HepG2 (cell line): ENCODE measurements around the gene NACC2. TPM values are rescaled to one million over a fixed set of nuclear protein-coding genes. Genes with fewer than 3 reads are reported as not detected.

Source experiments
- AGO2 ChIP-seq: fragments of 200-400 bp; formaldehyde crosslinking; optimal IDR thresholded peaks from 2 replicates; pipeline ENCODE3; 2017; ENCODE audit warnings: mild to moderate bottlenecking, low read depth, low read length, moderate library complexity
- ATAD3A ChIP-seq: sonication (generic); formaldehyde crosslinking; IDR thresholded peaks from 2 replicates; pipeline ENCODE4 v1.4.0; 2020; ENCODE audit warnings: missing genetic modification reagents
- CBX1 ChIP-seq: IDR thresholded peaks from one replicate; pipeline ENCODE4 v1.6.1; 2016; ENCODE audit warnings: antibody characterized with exemption, low read depth
- ERF ChIP-seq: IDR thresholded peaks from 2 replicates; pipeline ENCODE4 v1.6.1; 2018; ENCODE audit warnings: missing biosample characterization, missing genetic modification reagents
- GFI1 ChIP-seq: sonication (generic); formaldehyde crosslinking; IDR thresholded peaks from 2 replicates; pipeline ENCODE4 v1.5.0; 2020; ENCODE audit warnings: missing genetic modification reagents, mild to moderate bottlenecking, borderline replicate concordance
- KDM3A ChIP-seq: IDR thresholded peaks from 2 replicates; pipeline ENCODE4 v1.6.1; 2018; ENCODE audit warnings: low read depth, missing compliant biosample characterization
- NFIB ChIP-seq: sonication (generic); formaldehyde crosslinking; IDR thresholded peaks from 2 replicates; pipeline ENCODE4 v1.9.0; 2021; ENCODE audit warnings: missing genetic modification reagents, mild to moderate bottlenecking, borderline replicate concordance
- PHF8 ChIP-seq: sonication (generic); formaldehyde crosslinking; IDR thresholded peaks from 2 replicates; pipeline ENCODE4 v1.5.0; 2020; ENCODE audit warnings: missing genetic modification reagents
- SALL1 ChIP-seq: sonication (generic); formaldehyde crosslinking; IDR thresholded peaks from 2 replicates; pipeline ENCODE4 v1.8.0; 2022; ENCODE audit warnings: mild to moderate bottlenecking, missing genetic modification reagents
- SKI ChIP-seq: fragments of 450-650 bp; IDR thresholded peaks from one replicate; pipeline ENCODE4 v1.6.1; 2018; ENCODE audit warnings: mild to moderate bottlenecking; ENCODE audit not compliant: partially characterized antibody
- THYN1 ChIP-seq: sonication (generic); formaldehyde crosslinking; IDR thresholded peaks from 2 replicates; pipeline ENCODE4 v1.8.1; 2023; ENCODE audit warnings: low read depth, mild to moderate bottlenecking, moderate library complexity, missing genetic modification reagents, borderline replicate concordance
- ZBTB3 ChIP-seq: sonication (generic); formaldehyde crosslinking; IDR thresholded peaks from 2 replicates; pipeline ENCODE4 v1.4.0; 2020; ENCODE audit warnings: low read depth, mild to moderate bottlenecking, moderate library complexity, missing genetic modification reagents, borderline replicate concordance
- ZNF317 ChIP-seq: sonication (generic); formaldehyde crosslinking; IDR thresholded peaks from 2 replicates; pipeline ENCODE4 v1.5.0; 2020; ENCODE audit warnings: mild to moderate bottlenecking, missing genetic modification reagents
- ZNF589 ChIP-seq: sonication (generic); formaldehyde crosslinking; conservative IDR thresholded peaks from 2 replicates; pipeline ENCODE4 v1.8.0; 2022; ENCODE audit warnings: mild to moderate bottlenecking, moderate library complexity, missing genetic modification reagents
- polyA plus RNA-seq, 8 experiments: library from polyadenylated mRNA; depleted of rRNA in 3 of 8; stranded (reverse) in 7 of 8; unstranded in 1 of 8; fragments of >200 nt; fragmentation: Illumina TruSeq in 4 of 8; extraction: Trizol in 4 of 8; gene quantifications; 2 replicates each; pipeline versions ENCODE4 v1.2.1 to v1.2.3, GENCODE V29; 2011 to 2016; ENCODE audit warnings: low read depth in 4 of 8, missing spikeins in 1 of 8, mixed read lengths in 1 of 8; ENCODE audit not compliant: insufficient read depth in 1 of 8
- total RNA-seq, 5 experiments: library from RNA; depleted of rRNA; stranded (reverse); fragments of >200 nt; fragmentation: Illumina TruSeq; extraction: Trizol; gene quantifications; 2 replicates each; pipeline ENCODE4 v1.2.3, GENCODE V29; 2016; ENCODE audit warnings: low read depth in 1 of 5
- TF ChIP-seq, protein P1 (sequence below): sonication (generic); formaldehyde crosslinking; IDR thresholded peaks from 2 replicates; pipeline ENCODE4 v1.5.1; 2020; ENCODE audit warnings: missing genetic modification reagents, mild to moderate bottlenecking, borderline replicate concordance
- TF ChIP-seq, protein P2 (sequence below): sonication (generic); formaldehyde crosslinking; IDR thresholded peaks from 2 replicates; pipeline ENCODE4 v1.8.1; 2023; ENCODE audit warnings: mild to moderate bottlenecking, inconsistent platforms, moderate library complexity, missing genetic modification reagents, borderline replicate concordance
- TF ChIP-seq, protein P3 (sequence below): sonication (generic); formaldehyde crosslinking; IDR thresholded peaks from 2 replicates; pipeline ENCODE4 v1.4.0; 2020; ENCODE audit warnings: mild to moderate bottlenecking, missing genetic modification reagents

The NACC2 gene
- total and polyA plus RNA-seq, 2 of the 13 experiments (the other 11 are each of a cell fraction or from before 2014, with no cell fraction given), result 5.9 to 12.3 TPM

DNA sequence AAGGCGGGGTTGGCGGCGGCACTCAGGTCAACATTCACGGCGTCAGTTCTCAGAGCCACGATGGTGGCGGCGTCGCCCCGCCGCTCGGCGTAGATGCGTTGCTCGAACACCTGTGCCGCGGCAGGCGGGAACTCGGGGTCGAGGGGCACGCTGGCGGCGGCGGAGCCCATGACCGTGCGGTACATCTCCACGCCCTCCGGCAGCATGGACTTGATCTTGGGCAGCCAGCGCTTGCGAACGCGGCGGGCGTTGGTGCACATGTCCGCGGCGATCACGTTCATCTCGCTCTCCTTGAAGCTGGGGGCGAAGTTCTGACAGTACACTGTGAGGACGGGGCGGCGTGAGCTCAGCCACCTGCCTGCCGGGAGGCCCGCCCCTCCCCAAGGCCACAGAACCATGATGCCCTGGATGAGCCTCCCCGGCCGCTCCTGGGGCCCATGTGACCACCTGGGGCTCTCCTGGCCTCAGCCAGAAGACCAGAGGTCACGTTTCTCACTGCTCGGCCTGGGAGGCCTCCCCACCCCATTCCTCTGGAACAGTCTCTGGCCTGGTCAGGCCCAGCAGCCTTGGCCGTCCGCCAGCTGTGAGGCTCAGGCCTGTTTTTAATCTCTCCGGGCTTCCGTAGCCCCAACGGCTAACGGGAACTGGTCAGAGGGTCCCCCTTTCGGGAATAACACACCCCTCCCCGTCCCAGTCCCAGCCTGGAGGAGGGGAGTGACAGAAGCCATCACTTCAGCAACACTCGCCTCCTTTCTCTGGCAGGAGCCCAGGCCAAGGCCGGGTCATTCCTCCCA, 83.2 kb downstream of the NACC2 start (continued):
- TF ChIP-seq, protein P1, sequence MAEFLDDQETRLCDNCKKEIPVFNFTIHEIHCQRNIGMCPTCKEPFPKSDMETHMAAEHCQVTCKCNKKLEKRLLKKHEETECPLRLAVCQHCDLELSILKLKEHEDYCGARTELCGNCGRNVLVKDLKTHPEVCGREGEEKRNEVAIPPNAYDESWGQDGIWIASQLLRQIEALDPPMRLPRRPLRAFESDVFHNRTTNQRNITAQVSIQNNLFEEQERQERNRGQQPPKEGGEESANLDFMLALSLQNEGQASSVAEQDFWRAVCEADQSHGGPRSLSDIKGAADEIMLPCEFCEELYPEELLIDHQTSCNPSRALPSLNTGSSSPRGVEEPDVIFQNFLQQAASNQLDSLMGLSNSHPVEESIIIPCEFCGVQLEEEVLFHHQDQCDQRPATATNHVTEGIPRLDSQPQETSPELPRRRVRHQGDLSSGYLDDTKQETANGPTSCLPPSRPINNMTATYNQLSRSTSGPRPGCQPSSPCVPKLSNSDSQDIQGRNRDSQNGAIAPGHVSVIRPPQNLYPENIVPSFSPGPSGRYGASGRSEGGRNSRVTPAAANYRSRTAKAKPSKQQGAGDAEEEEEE (CRISPR knock-in tag), result peak; percentile 92; the same call in 1 of the 2 replicates
- TF ChIP-seq ERF (CRISPR knock-in tag), result peak; percentile 98
- peak; percentile 71; the same call in 1 of the 2 replicates for TF ChIP-seq GFI1
- TF ChIP-seq SKI, result peak; percentile 62
- TF ChIP-seq ATAD3A (CRISPR knock-in tag), result no peak
- peak; percentile 91 for TF ChIP-seq ZNF589 (CRISPR knock-in tag)
- TF ChIP-seq ZBTB3 (CRISPR knock-in tag), result peak; percentile 92; the same call in 1 of the 2 replicates
- TF ChIP-seq SALL1 (CRISPR knock-in tag), result peak; percentile 97
- peak; percentile 86 for TF ChIP-seq AGO2
- TF ChIP-seq, protein P2, sequence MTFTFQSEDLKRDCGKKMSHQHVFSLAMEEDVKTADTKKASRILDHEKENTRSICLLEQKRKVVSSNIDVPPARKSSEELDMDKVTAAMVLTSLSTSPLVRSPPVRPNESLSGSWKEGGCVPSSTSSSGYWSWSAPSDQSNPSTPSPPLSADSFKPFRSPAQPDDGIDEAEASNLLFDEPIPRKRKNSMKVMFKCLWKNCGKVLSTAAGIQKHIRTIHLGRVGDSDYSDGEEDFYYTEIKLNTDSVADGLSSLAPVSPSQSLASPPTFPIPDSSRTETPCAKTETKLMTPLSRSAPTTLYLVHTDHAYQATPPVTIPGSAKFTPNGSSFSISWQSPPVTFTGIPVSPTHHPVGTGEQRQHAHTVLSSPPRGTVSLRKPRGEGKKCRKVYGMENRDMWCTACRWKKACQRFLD (CRISPR knock-in tag), result peak; percentile 75; the same call in 1 of the 2 replicates
- peak; percentile 93 for TF ChIP-seq KDM3A
- TF ChIP-seq CBX1, result no peak
- peak; percentile 90; the same call in 1 of the 2 replicates for TF ChIP-seq NFIB
- TF ChIP-seq, protein P3, sequence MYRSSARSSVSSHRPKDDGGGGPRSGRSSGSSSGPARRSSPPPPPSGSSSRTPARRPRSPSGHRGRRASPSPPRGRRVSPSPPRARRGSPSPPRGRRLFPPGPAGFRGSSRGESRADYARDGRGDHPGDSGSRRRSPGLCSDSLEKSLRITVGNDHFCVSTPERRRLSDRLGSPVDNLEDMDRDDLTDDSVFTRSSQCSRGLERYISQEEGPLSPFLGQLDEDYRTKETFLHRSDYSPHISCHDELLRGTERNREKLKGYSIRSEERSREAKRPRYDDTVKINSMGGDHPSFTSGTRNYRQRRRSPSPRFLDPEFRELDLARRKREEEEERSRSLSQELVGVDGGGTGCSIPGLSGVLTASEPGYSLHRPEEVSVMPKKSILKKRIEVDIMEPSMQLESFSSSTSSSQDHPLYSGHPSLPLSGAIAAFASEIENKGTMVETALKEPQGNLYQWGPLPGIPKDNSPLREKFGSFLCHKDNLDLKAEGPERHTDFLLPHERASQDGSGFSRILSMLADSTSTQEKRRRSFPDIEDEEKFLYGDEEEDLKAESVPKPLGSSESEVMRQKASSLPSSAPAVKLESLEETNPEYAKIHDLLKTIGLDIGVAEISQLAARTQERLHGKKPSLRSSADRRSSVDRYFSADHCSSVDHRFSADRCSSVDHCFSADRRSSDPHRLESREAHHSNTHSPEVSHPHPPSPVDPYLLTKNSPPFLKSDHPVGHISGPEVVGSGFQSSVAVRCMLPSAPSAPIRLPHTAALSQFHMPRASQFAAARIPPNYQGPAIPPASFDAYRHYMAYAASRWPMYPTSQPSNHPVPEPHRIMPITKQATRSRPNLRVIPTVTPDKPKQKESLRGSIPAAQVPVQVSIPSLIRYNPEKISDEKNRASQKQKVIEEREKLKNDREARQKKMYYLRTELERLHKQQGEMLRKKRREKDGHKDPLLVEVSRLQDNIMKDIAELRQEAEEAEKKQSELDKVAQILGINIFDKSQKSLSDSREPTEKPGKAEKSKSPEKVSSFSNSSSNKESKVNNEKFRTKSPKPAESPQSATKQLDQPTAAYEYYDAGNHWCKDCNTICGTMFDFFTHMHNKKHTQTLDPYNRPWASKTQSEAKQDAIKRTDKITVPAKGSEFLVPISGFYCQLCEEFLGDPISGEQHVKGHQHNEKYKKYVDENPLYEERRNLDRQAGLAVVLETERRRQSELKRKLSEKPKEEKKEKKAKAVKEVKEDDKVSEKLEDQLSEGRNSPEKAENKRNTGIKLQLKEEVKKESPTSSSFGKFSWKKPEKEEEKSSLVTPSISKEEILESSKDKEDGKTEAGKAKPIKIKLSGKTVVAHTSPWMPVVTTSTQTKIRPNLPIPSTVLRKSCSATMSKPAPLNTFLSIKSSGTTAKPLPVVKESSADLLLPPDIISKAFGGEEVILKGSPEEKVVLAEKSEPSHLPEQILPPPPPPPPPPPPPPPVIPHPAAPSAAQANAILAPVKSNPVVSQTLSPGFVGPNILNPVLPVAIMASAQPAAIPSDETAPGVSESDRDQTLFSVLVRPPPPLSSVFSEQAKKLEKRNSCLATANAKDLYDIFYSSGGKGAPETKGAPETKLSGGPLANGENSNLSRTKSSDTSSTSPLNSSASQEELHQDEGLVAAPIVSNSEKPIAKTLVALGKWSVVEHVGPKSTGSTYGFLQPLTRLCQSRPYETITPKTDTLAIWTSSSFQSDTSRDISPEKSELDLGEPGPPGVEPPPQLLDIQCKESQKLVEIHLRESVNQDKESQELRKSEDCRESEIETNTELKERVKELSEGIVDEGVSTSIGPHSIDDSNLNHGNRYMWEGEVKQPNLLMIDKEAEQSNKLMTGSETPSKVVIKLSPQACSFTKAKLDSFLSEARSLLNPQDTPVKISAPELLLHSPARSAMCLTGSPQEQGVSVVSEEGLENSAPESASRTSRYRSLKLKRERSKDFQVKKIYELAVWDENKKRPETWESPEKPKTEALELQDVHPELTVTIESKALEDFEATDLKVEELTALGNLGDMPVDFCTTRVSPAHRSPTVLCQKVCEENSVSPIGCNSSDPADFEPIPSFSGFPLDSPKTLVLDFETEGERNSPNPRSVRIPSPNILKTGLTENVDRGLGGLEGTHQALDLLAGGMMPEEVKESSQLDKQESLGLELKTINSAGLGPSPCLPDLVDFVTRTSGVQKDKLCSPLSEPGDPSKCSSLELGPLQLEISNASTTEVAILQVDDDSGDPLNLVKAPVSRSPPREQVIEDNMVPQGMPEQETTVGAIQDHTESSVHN, result peak; percentile 98
- peak; percentile 85 for TF ChIP-seq ZNF317 (CRISPR knock-in tag)
- peak; percentile 63 for TF ChIP-seq PHF8 (CRISPR knock-in tag)
- 0 out of 2 replicates have a peak, but pooled peaks have one; percentile 55 for TF ChIP-seq THYN1 (CRISPR knock-in tag)
